SK-N-DZ (cell line): Measurements from ENCODE around the gene NXPH4.

Source experiments
- DNase-seq: peaks from one replicate; pipeline ENCODE4 v3.0.0-alpha.2; 2015; ENCODE audit warnings: low spot score

Gene NXPH4

DNA sequence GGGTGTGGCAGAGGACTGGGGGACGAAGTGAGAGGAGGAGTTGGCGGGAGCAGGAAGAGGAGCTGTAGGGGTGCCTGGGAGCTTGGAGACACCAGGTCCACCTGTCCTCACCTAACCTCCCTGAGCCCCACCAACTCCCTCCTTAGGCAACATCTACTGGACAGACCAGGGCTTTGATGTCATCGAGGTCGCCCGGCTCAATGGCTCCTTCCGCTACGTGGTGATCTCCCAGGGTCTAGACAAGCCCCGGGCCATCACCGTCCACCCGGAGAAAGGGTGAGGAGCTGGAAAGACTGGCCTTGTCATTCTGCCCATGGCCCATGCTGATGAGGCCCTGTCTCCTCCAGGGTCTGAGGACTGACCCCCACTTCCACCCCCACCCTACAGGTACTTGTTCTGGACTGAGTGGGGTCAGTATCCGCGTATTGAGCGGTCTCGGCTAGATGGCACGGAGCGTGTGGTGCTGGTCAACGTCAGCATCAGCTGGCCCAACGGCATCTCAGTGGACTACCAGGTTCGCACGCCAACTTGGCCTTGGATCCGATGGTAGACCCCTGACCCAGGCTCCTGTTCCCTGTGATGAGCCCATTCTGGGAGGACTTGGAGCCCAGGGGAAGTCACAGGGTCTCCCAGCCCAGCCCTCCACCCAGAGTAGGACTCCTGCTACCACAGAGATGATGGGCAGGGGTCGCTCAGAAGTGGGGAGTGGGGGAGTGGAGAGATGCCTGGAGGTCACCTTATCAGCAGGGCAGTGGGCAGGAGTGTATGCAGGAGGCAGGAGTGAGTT, 32.5 kb upstream of the NXPH4 start:
- DNase-seq: no peak

DNA sequence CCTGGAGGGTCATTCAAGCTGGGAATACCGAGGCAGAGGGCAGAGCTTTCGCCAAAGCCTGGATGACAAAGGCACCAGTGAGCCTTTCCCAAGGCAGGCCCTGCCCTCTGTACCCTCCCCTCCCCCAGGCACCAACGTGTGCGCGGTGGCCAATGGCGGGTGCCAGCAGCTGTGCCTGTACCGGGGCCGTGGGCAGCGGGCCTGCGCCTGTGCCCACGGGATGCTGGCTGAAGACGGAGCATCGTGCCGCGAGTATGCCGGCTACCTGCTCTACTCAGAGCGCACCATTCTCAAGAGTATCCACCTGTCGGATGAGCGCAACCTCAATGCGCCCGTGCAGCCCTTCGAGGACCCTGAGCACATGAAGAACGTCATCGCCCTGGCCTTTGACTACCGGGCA, 31.2 kb upstream of the NXPH4 start:
- no peak for DNase-seq

DNA sequence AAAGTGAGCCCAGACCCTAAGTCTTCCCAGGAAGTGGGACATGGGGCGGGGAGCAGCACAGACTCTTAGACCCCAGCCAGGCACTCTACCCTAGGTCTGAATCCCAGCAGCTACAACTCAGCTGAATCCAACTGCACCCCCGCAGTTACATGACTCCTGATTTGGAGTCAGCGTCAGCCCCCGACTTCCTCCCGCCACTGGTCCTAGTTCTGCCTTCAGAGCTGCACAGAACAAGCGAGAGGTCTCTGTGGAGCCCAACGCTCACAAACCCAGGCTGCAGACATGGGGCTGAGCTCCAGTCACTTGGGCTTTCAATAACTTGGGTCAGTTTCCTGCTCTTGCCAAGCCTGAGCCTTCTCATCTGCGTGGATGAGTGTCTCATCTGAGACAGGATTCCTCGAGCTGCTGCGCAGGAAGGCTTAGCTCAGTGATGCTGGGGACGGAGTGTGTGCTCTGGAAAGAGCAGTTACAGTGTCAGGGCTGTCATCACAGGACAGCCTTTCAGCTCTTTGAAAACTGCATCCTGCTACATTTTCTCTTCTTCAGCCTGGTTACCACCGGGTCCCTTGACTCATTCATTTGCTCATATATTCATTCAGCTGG, 30.6 kb upstream of the NXPH4 start:
- DNase-seq: no peak

DNA sequence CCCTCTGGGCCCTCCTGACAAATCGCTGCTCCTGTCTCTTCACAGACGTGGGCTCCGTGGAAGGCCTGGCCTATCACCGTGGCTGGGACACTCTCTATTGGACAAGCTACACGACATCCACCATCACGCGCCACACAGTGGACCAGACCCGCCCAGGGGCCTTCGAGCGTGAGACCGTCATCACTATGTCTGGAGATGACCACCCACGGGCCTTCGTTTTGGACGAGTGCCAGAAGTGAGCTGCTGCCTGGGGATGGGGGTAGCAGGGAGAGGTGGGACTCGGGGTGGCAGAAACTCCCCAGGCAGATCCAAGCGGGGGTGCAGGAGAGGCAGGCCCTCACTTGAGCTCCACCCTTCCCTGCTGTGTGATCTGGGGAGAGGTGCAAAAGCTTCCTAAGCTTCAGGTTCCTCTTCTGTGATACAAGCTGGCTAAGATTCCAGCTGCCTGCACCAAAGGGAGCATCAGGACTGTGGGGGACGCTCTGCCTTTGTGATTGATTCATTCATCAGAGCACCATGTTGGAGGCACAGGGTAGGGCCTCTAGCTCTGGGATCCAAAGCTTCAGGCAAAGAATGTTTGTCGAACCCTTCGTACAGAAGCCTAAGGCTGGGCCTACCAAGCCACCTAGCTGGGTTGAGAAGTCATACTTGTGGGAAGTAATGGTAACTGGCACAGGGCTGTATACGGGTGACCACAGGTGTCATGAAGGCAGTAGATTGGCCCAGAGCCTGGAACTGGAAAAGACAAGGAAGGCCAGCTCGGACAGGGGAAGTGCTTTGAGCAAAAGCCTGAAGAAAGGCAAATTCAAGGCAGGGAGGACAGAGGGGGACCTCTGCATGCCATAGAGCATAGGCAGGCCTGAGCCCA, 29.1 kb upstream of the NXPH4 start:
- DNase-seq: no peak

DNA sequence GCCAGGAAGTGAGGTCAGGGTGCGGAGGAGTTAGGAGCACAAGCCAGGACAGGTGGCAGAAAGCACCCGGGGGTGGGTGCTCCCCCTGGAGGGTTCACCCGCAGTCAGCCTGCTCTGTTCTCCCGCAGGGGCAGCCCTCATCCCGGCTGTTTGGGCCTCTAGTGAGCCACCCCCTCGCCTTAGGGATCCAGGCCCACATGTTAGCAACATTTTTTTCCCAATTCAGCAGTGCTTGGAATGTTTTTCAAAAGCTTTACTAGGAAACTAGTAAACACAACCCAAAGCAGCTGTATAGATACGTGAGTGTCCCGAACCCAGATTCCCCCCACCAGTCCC, 28.5 kb upstream of the NXPH4 start:
- DNase-seq: no peak

DNA sequence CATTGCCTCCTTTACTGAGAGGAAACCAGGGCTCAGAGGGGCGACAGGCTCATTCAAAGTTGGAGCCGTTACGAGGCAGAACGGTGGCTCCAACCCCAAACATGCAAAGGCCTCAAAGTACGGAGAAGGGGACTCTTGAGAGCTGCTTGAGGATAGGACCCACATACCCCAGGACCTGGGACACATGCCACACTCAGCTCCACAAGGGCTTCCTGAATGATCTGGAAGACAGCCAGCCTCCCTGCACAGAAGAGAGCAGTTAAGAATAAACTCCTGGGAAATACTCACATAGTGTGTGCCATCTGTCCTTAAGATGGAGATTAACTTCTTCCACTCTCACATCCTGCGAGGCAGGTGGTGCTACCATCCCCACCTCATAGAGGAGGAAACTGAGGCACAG, 26.6 kb upstream of the NXPH4 start:
- DNase-seq: no peak

DNA sequence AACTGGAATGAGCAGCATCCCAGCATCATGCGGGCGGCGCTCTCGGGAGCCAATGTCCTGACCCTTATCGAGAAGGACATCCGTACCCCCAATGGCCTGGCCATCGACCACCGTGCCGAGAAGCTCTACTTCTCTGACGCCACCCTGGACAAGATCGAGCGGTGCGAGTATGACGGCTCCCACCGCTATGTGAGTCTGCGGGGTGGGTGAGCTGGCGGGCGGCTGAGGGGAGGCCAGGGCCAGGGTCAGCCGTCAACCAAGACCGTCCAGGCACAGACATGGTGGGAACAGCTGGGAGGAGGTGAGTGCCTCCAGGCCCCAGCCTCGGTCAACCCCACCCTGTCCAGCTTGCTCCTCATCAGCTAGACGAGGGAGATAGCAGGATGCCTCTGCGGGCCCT, 25.8 kb upstream of the NXPH4 start:
- no peak for DNase-seq

DNA sequence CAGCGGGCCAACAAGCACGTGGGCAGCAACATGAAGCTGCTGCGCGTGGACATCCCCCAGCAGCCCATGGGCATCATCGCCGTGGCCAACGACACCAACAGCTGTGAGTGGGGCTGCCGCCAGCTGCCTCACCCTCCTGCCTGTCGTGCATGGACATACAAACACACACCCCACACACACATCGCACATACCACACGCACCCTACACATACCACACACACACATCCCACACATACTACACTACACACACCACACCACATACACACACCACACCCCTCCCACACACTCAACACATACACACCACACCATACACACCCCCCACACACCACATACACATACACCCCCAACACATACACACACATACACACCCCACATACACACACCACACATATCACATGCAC, 25.2 kb upstream of the NXPH4 start:
- no peak for DNase-seq

DNA sequence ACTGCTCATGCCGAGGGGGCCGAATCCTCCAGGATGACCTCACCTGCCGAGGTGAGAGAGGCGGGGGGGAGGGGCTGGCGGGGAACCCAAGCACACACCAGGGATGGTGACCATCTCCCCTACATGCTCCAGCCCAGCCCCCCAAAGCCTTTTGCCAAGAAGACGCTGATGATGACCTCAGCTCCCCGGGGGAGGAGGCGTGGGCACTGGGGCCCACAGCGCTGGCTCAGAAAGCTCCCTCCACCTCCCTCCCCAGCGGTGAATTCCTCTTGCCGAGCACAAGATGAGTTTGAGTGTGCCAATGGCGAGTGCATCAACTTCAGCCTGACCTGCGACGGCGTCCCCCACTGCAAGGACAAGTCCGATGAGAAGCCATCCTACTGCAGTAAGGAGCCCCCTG, 23.7 kb upstream of the NXPH4 start:
- DNase-seq: no peak

DNA sequence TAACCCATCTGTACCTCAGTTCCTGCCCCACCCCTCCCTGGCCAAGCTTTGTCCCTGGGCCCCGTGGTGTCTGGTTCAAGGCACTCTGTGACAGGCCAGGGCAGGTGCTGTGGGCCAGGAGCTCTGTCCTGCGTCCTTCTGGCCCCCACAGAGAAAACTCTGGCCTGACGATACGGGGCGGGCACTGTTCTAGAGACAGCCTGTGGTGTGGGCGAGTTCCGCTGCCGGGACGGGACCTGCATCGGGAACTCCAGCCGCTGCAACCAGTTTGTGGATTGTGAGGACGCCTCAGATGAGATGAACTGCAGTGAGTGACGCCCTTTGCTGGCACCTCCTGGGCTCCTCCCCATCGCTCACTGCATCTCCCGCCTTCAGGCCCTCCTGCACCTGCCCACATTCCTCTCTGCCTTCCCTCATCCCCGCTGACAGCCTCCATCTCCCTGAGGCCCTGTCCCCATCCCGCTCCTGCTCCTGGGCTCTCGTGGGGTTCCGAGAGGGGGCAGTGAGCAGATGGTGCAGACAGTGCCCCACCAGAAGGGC, 22.8 kb upstream of the NXPH4 start:
- DNase-seq: no peak

DNA sequence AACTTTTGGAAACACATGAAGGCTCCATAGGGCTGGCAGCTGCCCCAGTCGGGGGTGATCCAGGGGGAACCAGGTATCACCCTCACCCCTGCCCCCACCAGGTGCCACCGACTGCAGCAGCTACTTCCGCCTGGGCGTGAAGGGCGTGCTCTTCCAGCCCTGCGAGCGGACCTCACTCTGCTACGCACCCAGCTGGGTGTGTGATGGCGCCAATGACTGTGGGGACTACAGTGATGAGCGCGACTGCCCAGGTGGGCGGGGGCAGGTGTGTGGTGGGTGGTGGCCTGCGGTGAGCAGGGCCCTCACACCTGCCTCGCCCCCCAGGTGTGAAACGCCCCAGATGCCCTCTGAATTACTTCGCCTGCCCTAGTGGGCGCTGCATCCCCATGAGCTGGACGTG, 22.3 kb upstream of the NXPH4 start:
- no peak for DNase-seq

DNA sequence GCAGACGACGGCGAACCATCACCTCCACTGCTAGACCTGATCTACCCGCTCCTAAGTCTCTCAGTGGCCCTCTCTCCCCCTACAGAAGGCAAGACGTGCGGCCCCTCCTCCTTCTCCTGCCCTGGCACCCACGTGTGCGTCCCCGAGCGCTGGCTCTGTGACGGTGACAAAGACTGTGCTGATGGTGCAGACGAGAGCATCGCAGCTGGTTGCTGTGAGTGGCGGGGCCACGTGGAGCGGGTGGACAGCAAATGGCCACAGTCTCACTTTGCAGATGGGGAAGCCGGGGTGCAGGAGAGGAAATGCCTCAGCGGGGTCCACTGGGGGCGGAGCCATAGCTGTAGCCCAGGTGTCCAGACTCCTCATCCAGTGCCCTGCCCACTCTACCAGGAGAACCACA, 21.4 kb upstream of the NXPH4 start:
- no peak for DNase-seq

DNA sequence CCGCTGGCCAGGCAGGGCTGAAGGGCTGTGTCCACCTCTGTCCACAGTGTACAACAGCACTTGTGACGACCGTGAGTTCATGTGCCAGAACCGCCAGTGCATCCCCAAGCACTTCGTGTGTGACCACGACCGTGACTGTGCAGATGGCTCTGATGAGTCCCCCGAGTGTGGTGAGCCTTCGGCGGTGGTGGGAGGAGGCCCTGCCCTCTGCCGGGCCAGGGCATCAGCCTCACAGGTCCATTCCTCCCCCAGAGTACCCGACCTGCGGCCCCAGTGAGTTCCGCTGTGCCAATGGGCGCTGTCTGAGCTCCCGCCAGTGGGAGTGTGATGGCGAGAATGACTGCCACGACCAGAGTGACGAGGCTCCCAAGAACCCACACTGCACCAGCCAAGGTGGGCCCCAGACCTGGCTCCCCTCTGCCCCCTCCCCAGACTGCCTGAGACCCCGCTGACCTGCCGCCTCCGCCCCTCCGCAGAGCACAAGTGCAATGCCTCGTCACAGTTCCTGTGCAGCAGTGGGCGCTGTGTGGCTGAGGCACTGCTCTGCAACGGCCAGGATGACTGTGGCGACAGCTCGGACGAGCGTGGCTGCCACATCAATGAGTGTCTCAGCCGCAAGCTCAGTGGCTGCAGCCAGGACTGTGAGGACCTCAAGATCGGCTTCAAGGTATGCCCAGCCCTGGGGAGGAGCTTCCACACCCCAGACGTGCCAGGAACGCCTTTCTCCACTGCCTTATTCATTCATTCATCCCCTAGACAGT, 20.8 kb upstream of the NXPH4 start:
- no peak for DNase-seq

DNA sequence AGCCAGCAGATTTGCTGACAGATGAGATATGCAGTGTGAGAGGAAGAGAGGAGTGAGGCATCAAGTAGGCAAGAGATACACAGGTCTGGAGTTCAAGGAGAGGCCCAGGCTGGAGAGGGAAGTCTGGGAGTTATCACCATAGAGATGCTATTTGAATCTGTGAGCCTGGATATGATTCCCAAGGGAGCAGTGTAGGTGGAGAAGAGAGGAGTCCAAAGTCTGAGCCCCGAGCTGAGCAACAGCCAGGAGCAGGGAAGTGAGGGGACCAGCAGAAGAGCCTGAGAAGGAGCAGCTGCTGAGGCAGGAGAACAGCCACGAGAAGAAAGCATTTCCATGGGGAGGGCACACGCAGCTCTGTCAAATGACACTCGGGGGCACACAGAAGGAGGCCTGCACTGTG, 20.2 kb upstream of the NXPH4 start:
- DNase-seq: no peak

DNA sequence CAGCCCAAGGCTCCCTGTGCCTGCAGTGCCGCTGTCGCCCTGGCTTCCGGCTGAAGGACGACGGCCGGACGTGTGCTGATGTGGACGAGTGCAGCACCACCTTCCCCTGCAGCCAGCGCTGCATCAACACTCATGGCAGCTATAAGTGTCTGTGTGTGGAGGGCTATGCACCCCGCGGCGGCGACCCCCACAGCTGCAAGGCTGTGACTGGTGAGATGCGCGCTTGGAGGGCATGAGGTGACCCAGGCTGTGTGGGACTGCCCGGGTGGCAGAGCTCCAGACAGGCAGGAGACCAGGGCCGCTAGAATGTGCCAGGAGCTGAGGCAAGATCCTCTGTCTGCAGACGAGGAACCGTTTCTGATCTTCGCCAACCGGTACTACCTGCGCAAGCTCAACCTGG, 19.6 kb upstream of the NXPH4 start:
- no peak for DNase-seq

DNA sequence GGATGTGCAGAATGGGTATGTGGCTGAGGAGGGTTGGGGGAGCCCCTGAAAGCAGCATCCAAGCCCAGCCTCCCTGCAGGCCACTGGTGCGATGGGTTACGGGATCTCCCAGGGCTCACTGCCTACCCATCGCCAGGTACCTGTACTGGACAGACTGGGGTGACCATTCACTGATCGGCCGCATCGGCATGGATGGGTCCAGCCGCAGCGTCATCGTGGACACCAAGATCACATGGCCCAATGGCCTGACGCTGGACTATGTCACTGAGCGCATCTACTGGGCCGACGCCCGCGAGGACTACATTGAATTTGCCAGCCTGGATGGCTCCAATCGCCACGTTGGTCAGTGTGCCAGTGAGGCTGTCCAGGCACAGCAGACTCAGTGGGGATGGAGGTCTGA, 18.3 kb upstream of the NXPH4 start:
- DNase-seq: no peak

DNA sequence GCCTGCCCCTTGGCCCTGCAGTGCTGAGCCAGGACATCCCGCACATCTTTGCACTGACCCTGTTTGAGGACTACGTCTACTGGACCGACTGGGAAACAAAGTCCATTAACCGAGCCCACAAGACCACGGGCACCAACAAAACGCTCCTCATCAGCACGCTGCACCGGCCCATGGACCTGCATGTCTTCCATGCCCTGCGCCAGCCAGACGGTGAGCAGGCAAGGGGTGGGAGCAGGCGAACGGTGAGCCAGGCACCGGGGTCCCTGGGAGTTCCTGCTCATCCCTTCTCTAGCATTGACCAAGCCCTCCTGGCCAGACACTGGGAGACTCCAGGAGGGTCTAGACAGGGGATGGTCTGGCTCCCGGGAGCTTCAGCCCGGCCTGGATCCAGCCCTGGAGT, 17.4 kb upstream of the NXPH4 start:
- no peak for DNase-seq

DNA sequence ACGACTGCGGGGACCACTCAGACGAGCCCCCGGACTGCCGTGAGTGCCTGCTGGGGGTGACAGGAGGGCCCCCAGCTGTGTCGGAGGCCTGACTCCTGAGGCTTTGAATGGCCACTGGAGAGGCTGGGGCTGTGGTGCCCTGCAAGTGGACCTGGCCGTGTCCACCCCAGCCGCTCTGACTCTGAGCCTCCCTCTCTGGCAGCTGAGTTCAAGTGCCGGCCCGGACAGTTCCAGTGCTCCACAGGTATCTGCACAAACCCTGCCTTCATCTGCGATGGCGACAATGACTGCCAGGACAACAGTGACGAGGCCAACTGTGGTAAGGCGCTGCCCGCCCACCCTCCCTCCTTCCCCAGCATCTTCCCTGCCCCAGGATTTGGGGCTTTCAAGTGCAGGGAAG, 16.1 kb upstream of the NXPH4 start:
- DNase-seq: no peak

DNA sequence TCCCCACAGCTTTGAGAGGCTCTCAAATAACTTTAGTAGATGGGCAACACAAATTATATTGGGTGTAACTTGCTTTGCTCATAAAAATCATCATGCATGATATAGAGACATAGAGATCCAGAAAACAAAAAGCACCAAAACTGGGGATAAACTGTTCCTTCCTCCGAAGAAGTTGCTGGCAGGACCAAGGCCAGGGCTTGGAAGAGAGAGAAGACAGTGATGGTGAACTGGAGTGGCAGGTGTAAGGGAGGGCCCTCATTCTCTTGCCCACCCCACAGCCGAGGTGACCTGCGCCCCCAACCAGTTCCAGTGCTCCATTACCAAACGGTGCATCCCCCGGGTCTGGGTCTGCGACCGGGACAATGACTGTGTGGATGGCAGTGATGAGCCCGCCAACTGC, 15.4 kb upstream of the NXPH4 start:
- no peak for DNase-seq

DNA sequence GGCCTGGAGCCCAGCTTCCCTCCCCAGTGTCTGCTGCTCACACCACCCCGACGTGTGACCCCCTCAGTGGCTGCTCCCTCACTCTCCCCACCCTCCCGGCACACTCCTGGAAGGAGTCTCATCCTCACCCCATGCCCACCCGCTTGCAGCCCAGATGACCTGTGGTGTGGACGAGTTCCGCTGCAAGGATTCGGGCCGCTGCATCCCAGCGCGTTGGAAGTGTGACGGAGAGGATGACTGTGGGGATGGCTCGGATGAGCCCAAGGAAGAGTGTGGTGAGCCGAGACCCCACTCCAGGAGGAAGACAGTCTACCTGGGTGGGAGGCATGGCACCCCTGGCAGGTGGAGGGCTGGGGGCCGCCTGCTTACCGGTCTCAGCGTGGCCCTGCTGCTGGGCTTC, 15.0 kb upstream of the NXPH4 start:
- no peak for DNase-seq

DNA sequence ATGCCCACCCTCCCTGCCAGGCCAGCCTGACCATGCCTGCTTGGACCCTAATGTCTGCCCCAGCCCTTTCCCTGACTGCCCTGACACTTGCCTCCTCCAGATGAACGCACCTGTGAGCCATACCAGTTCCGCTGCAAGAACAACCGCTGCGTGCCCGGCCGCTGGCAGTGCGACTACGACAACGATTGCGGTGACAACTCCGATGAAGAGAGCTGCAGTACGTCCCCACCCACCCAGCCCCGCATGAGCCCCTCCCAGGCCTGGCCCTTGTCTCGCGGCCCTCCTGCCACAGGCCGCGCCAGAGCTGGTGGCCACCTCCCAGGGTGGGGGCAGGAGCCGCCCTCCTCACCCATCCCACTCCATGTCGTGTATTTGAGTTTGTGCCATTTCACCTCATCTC, 14.3 kb upstream of the NXPH4 start:
- no peak for DNase-seq

DNA sequence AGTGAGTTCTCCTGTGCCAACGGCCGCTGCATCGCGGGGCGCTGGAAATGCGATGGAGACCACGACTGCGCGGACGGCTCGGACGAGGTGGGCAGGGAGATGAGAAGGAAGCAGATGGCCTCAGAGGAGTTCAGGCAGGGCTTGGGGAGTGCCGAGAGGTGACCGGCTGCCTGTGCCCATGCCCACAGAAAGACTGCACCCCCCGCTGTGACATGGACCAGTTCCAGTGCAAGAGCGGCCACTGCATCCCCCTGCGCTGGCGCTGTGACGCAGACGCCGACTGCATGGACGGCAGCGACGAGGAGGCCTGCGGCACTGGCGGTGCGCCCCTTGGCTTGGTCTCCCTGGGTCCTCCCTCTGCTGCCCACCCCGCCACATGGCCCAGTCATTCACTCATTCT, 13.4 kb upstream of the NXPH4 start:
- no peak for DNase-seq
